ENCODE data around the gene CREB3L4.
A peak's percentile ranks its signal among the peaks of the same experiment; 100 is the strongest.
"Not testable (repeated sequence)": the region's sequence is repeated elsewhere in the genome, so short reads cannot be mapped to it uniquely, and the experiment has no call there.

The CREB3L4 gene

GRCh38 chr1:153960206-153960605, 7.5 kb upstream of the CREB3L4 start:
- no peak for DNase-seq

- no peak for DNase-seq
Observed at GRCh38 chr1:153961421-153961820, 6.3 kb upstream of the CREB3L4 start.

GRCh38 chr1:153962088-153963029, 5.3 kb upstream of the CREB3L4 start:
- peak in 1 of 2 experiments; percentile 18 for DNase-seq

GRCh38 chr1:153963030-153963849, 4.5 kb upstream of the CREB3L4 start, which contains the start of gene SLC39A1:
SLC39A1 (minus strand) TSS chr1:153963537; CDS start chr1:153962715, 822 bp downstream.
- DNase-seq: peak; percentile 99 to 100

- DNase-seq: peak; percentile 53 to 67
Observed at GRCh38 chr1:153963850-153964331, 3.8 kb upstream of the CREB3L4 start.

GRCh38 chr1:153968000-153968363, 280 bp downstream of the CREB3L4 start:
- DNase-seq: peak in 1 of 2 experiments; percentile 47

- no peak for DNase-seq
Observed at GRCh38 chr1:153968408-153968807, 706 bp downstream of the CREB3L4 start.

- DNase-seq: no peak
Observed at GRCh38 chr1:153968972-153969371, 1.3 kb downstream of the CREB3L4 start.

GRCh38 chr1:153970346-153970745, 2.6 kb downstream of the CREB3L4 start:
- no peak for DNase-seq

- no peak for DNase-seq
Observed at GRCh38 chr1:153973071-153973470, 5.4 kb downstream of the CREB3L4 start.

- DNase-seq: no peak
Observed at GRCh38 chr1:153973525-153973924, 5.8 kb downstream of the CREB3L4 start.

- no peak for DNase-seq
Observed at GRCh38 chr1:153976819-153977249, 9.1 kb downstream of the CREB3L4 start.

- DNase-seq: peak; percentile 93 to 98
Observed at GRCh38 chr1:153977250-153978240, 9.8 kb downstream of the CREB3L4 start, which contains the start of gene JTB. JTB (minus strand) TSS chr1:153977674; CDS start chr1:153977252, 422 bp downstream.

GRCh38 chr1:153978274-153978909, 10.7 kb downstream of the CREB3L4 start:
- no peak for DNase-seq

GRCh38 chr1:153979091-153979490, 11.4 kb downstream of the CREB3L4 start:
- DNase-seq: not testable (repeated sequence)

GRCh38 chr1:153981735-153982134, 14.0 kb downstream of the CREB3L4 start:
- not testable (repeated sequence) for DNase-seq

GRCh38 chr1:153984123-153984894, 16.6 kb downstream of the CREB3L4 start:
- DNase-seq: no peak

- DNase-seq: no peak
Observed at GRCh38 chr1:153985341-153985912, 17.7 kb downstream of the CREB3L4 start.

GRCh38 chr1:153985941-153986761, 18.4 kb downstream of the CREB3L4 start, which contains the start of gene RAB13:
RAB13 (minus strand) TSS chr1:153986339; CDS start chr1:153986236, 103 bp downstream.
- DNase-seq: peak; percentile 90 to 94
